Epithelial cell of esophagus (primary cell): Measurements from ENCODE around the gene PGRMC2.
"Not testable (repeated sequence)": the region's sequence is repeated elsewhere in the genome, so short reads cannot be mapped to it uniquely, and the experiment has no call there.

ENCODE experiments used
- DNase-seq: peaks from one replicate; pipeline ENCODE4 v3.0.0; 2010; ENCODE audit warnings: low read depth
- H3K4me3 ChIP-seq: 2 replicates; pipeline ENCODE4 v1.5.1; 2011; ENCODE audit warnings: mild to moderate bottlenecking, low read length, control low read depth
- TF ChIP-seq, protein P1 (sequence below): IDR thresholded peaks from 2 replicates; pipeline ENCODE4 v1.5.1; 2011; ENCODE audit warnings: low read depth, mild to moderate bottlenecking, low read length, control low read depth, inconsistent platforms; ENCODE audit not compliant: insufficient read depth; ENCODE audit errors: missing control alignments

The PGRMC2 gene

DNA sequence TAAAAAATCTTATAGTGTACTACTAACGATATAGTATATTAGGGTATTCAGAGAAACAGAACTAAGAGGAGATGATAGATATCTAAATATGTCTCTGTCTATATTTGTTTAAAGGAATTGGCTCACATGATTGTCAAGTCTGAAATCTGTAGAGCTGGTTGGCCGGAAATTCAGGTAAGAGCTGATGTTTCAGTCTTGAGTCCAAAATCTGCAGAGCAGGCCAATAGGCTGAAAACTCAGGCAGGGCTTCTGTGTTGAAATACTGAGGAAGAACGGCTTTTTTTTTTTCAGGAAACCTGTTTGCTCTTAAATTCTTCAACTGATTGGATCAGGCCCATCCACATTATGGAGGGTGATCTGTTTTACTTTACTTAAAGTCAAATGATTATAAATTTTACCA, 31.7 kb downstream of the PGRMC2 start:
- H3K4me3 ChIP-seq = no peak overlapping the region
- DNase-seq = no peak
- TF ChIP-seq, protein P1, sequence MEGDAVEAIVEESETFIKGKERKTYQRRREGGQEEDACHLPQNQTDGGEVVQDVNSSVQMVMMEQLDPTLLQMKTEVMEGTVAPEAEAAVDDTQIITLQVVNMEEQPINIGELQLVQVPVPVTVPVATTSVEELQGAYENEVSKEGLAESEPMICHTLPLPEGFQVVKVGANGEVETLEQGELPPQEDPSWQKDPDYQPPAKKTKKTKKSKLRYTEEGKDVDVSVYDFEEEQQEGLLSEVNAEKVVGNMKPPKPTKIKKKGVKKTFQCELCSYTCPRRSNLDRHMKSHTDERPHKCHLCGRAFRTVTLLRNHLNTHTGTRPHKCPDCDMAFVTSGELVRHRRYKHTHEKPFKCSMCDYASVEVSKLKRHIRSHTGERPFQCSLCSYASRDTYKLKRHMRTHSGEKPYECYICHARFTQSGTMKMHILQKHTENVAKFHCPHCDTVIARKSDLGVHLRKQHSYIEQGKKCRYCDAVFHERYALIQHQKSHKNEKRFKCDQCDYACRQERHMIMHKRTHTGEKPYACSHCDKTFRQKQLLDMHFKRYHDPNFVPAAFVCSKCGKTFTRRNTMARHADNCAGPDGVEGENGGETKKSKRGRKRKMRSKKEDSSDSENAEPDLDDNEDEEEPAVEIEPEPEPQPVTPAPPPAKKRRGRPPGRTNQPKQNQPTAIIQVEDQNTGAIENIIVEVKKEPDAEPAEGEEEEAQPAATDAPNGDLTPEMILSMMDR = no peak

- TF ChIP-seq, protein P1 = no peak
- H3K4me3 ChIP-seq = no peak overlapping the region
- no peak for DNase-seq
These were observed 37.6 kb downstream of the PGRMC2 start for GRCh38 chr4:128249787-128250668.

DNA sequence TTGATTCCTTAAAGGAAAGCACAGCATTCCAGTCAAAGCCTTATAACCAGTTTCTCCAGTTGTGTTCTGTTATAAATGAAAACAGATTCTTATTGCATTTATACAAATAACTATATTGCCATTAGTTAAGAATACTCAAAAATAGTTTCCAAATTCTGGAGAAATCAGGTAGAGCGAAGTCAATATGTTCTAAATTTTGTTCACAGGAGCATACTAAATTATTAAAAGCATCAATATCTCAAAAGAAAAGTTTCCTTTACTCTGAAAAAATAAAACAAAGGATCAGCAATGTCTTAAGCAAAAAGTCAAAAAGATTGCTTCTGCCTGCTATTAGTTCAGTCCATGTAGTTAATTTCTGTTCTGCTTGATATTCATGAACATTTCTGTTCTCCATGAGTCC, 39.7 kb downstream of the PGRMC2 start:
- DNase-seq = no peak

GRCh38 chr4:128245391-128245790, 42.2 kb downstream of the PGRMC2 start:
- not testable (repeated sequence) for DNase-seq, H3K4me3 ChIP-seq

More for the DNA sequence above, 39.7 kb downstream of the PGRMC2 start:
- TF ChIP-seq, protein P1 = no peak
- H3K4me3 ChIP-seq = no peak overlapping the region

DNA sequence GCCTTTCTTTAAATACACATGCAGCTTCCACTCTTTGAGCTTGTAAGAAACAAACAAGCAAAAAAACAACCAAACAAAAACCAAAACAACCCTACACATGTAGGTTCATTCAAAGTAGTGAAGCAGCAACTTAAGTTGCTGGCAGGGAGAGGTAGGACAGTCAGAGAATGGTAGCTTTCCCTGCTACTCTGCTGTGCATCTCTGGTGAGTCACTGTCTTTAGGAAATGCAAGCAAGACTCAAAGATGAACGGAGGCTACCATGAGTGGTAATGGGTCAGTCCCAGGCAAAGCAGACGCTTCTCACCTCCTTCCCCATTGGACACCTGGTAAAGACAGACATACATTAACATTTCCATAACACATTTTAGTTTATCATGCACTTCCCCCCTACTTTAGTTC, 43.2 kb downstream of the PGRMC2 start:
- H3K4me3 ChIP-seq = no peak overlapping the region
- DNase-seq = peak; percentile 65
- TF ChIP-seq, protein P1 = no peak

DNA sequence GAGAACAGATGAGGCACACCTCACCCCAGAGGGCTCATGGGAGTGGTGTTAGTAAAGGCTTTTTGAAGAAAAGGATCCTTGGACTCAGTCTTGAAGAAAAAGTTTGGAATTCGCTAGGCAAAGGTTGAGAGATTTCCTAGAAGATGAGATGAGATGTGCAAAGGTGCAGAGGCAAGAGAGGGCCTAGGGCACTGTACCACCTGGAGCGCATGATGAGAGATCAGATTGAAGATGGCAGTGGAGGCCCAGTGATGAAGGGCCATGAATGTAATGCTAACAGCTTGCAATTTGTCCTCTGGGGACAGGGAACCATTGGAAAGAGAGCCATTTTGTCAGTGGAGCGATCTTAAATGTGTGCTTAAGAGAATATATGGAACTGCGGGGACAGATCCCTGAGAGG, 45.0 kb downstream of the PGRMC2 start:
- DNase-seq = no peak
- no peak overlapping the region for H3K4me3 ChIP-seq
- TF ChIP-seq, protein P1 = no peak

DNA sequence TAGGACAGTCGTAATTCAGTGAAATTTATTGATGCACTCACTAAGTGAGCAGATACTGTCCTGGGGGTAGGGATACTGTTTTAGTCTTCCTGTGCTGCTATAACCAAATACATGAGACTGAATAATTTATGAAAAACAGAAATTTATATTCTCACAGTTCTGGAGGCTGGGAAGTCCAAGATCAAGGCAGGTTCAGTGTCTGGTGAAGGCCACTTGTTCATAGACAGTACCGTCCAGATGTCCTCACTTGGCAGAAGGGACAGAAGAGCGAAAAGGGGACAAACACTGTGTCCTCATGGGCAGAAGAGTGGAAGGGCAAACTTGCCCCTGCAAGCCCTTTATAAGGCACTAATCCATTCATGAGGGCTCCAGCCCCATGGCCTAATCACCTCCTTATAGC, 45.6 kb downstream of the PGRMC2 start:
- no peak overlapping the region for H3K4me3 ChIP-seq
- no peak for DNase-seq
- TF ChIP-seq, protein P1 = no peak
